Left hindlimb (tissue), 1 donor: ENCODE measurements around the gene RNF225.
"Not testable (repeated sequence)": the region's sequence is repeated elsewhere in the genome, so short reads cannot be mapped to it uniquely, and the experiment has no call there.

Experiments
- DNase-seq: peaks from one replicate; pipeline ENCODE4 v3.0.0-alpha.2; 2018

Gene RNF225

DNA sequence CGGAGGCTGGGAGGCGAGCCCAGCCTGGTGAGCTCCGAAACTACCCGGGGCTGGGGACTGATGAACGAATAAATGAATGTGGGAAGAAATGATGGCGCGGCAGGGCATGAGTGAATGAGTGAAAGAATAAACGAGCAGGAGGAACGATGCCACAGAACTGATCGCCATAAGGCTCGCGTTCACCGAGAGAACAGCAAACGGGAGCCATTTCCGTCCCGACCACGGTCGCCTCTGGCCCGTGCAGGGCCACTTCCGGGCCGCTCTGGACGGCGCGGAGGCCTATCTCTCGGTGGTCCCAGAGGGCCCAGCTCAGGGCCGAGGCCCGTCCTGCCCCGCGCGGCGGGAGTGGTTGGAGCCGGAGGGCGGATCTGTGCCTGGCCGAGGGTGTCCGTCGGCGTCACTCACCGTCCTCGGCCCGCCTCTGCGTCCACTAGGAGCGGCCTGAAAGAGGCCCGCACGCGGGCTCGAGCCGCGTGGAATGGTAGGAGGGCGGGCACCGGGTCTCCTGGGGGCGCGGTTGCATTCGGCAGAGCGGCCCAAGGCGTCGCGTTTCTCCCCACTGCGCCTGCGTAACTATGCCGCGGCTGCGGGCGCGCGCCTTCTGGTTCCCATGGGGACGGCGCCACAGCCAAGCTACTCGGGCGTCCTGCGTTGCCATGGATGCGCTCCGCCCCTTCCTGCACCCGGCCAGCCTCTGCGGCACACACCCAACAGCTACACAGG lies 33.0 kb upstream of the RNF225 start, which contains the start of gene ZNF497:
TSS of gene ZNF497 (minus strand) at position 480 of the 723 bp plus-strand sequence. CDS start 5,116 bp downstream, outside the sequence.
- peak; percentile 97 for DNase-seq

- peak; percentile 23 for DNase-seq
Measured at GRCh38 chr19:58364146-58364545, 31.3 kb upstream of the RNF225 start.

DNA sequence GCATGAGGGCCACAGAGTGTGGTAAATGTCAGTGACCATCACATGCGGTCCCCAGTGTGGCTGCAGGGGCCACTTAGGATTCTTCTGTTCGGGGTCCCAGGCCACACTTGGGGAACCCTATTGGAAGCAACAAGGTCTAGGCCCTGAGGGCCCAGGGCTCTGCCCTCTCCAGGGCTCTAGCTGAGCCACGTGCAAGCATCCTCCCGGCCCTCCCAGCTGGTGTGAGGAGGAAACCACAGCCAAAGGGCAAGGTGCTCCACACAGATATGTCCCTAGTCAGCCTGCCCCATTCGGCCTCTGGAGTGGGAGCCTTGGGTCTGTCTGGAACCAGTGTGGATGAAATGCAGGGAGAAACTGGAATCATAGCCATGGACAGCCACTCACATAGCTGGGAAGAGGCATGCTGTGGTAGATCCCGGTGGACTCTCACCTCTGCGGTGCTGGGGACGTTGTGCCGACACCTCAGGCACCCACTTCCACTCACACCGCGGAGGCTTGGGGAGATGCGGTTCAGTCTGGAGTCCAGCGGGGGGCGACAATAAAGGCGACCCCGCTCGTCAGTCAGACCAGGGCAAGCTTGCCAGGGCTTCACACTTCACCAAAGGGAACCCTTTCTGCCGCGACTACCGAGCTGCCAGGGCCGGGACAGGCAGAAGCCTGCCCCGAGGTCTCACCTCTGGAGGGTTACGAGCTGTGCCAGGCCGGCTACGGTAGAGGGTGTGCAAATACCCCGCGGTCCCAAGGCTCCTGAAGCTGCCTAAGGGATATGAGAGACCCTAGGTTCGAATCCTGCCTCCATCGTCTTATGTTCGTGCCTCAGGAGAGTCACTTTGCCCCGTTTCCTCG lies 28.6 kb upstream of the RNF225 start:
- DNase-seq, result no peak

DNA sequence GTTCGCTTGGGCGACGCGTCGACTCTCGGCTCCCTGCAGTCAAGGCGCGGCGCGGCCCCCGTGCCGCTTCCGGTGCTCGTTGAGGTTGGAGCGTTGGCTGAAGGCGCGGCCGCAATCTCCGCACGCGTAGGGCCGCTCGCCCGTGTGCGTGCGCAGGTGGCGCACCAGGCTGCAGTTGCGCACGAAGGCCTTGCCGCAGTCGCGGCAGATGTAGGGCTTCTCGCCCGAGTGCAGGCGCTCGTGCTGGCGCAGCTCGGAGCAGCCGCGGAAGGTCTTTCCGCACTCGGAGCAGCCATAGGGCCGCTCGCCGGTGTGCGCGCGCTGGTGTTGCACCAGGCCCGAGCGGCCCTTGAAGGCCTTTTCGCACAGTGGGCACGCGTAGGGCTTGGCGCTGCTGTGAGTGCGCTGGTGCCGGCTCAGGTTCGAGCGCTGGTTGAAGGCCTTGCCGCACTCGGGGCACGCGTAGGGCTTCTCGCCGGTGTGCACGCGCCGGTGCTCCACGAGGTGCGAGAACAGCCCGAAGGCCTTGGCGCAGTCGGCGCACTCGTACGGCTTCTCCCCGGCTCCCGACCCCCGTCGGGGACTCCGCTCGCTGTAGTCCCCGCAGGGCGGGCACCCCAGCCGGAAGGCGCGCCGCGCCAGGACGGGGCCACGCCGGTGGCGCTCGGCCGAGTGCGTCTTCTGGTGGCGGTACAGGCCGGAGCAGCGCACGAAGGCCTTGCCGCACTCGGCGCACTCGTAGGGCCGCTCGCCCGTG lies 27.6 kb upstream of the RNF225 start:
- no peak for DNase-seq

DNA sequence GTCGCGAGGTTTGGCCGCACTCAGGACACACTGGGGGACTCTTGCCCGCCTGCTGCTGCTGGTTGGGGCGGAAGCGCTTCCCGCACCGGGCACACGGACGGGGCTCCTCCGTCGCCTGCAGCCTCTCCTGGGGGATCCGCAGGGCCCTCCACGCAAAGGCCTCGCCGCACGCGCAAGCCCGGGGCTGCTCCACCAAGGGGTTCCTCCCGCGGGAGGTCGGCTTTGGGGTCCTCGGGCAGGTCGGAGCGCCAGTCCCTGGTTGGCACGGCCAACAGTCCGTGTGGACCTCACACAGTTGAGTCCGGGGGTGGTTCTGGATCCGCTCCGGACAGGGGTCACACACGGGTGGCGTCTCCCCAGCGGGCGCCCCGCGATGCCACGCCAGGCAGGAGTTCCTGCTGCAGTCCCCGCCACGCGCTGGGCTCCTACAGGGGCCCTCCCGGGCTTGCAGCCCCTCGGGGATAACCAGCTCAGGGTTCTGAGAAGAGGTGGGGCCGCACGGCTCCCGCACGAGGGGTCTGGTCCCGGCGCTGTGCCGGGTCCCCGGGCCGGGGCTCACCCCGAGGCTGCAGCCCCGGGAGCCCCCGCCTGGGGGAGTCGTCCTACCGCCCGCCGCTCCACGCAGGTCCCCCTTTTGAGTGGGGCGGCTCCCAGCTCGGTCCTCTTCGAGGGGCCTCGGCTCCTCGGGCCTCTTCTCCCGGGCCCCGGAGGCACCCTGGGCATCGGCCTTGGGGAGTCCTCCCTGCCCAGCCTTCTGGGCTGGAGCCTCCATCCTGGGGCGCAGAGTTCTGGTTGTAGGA lies 26.7 kb upstream of the RNF225 start:
- no peak for DNase-seq

- DNase-seq, result peak; percentile 19
Measured at GRCh38 chr19:58372311-58373133, 22.9 kb upstream of the RNF225 start.

DNA sequence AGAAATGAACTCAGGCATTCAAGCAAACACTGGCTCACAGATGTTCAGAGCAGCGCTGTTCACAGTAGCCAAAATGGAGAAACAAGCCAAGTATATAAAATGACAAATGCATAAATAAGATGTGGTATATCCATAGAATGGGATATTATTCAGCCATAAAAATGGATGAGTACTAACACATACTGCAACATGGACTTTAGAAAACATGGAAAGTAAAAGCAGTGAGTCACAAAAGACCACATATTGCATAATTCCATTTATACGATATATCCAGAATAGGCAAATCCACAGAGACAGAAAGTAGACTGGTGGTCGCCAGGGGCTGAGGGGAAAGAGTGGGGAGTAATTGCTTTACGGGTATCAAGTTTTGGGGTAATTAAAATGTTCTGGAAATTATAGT lies 21.3 kb upstream of the RNF225 start:
- no peak for DNase-seq

- not testable (repeated sequence) for DNase-seq
Measured at GRCh38 chr19:58376724-58377123, 18.7 kb upstream of the RNF225 start.

DNA sequence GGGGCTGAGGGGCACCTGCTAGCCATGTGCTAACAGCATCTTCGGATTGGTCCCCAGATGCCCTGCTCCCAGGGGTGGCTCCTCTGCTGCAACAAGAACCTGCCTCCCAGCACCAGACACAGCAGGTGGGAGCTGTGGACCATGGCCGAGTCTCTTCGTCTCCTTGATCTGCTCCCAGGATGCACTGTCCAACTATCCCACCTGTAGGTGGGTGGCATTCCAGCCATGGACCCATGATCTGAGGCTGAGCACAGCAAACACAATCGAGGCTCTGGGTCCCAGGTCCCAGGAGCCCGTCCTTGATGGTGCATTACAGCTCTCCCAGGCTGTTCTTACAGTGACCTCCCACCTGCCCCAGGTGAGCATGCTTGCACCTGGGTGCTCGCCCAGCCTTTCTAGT lies 16.2 kb upstream of the RNF225 start:
- DNase-seq, result no peak

DNA sequence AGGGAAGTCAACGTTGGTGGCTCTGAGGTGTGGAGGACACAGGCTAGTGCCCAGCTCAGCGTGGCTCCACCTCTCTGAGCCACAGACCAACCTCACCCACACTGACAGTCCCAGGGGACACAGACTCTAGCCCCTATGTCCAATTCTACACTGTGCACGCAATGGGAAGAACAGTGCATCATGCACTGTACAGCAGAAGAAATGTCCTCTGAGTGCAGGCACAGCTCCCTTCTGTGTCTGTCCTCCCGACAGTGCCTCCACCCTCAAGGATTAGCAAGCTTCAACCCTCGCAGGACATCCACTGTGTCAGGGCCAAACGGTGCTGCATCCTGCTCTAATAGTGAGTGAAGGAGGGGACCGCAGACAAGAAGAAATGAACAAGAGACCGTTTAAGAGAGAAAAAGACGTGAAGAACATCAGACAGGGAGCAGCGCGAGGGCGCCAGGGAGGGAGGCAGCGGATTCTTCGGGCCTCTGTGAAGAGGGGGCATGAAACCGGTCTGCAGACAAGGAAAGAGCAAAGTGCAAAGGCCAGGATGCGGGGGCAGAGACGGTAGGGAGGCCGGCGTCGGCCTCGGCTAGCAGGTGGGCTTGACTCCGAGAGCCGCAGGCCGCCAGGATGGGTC lies 15.3 kb upstream of the RNF225 start:
- DNase-seq, result no peak

GRCh38 chr19:58380662-58381459 lies 14.6 kb upstream of the RNF225 start, which contains the start of gene ZNF837:
TSS of gene ZNF837 (minus strand) at chr19:58381030. CDS start at chr19:58369332, 11,698 bp downstream.
- peak; percentile 98 for DNase-seq

DNA sequence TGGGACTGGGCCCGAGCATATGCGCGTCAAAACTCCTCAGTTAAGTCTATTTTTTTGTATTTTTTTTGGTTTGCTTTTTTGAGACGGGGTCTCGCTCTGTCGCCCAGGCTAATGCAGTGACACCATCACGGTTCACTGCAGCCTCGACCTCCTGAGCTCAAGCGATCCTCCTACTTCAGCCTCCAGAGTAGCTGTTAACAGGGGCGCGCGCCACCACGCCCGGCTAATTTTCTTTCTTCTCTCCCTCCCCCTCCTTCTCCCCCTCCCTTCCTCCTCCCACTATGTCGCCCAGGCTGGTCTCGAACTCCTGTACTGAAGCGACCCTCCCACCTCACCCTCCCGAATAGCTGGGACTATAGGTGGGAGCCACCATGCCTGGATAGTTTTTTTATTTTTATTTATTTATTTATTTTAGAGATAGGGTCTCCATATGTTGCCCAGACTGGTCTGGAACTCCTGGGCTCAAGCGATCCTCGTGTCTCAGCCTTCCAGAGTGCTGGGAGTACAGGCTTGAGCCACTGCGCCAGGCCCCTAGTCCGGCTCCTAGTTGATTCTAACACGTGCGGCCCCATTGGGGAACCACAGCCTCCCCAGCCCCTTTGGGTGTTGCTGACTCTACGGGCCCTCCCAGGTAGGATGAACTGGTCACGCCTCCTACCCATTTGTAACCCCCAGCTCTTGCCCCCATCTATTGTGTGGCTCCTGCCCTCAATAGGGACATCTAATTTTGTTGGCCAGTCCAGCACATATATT lies 13.8 kb upstream of the RNF225 start:
- DNase-seq, result peak; percentile 12

DNA sequence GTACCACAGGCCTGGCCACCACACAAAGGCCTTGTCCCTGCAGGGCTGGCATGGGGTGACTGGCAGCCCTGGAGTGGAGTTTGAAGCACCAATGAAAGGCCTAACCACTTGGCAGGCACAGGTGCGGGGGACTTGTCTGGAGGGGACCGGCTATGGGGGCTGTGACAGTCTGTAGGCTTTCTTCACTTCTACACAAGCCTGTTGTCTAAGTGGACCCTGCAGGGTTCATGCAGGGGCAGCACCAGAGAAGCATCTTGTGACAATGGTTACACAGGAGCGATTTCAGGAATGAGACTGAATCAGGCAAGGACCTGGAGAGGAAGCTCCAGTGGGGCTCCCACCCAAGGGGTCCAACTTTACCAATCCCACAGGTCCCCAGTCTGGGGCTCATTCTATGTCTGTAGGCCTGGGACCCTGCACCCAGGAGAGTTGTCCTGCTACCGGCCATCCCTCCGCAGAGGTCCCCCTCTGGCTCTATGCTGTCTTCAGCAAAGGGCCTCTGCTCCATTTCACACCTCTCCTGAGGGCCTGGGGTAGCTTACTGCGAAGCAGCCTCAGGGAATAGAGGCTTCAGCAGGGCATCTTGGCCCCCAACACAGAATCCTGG lies 12.4 kb upstream of the RNF225 start:
- DNase-seq, result peak; percentile 13

GRCh38 chr19:58385313-58385890 lies 10.1 kb upstream of the RNF225 start:
- DNase-seq, result peak; percentile 31

DNA sequence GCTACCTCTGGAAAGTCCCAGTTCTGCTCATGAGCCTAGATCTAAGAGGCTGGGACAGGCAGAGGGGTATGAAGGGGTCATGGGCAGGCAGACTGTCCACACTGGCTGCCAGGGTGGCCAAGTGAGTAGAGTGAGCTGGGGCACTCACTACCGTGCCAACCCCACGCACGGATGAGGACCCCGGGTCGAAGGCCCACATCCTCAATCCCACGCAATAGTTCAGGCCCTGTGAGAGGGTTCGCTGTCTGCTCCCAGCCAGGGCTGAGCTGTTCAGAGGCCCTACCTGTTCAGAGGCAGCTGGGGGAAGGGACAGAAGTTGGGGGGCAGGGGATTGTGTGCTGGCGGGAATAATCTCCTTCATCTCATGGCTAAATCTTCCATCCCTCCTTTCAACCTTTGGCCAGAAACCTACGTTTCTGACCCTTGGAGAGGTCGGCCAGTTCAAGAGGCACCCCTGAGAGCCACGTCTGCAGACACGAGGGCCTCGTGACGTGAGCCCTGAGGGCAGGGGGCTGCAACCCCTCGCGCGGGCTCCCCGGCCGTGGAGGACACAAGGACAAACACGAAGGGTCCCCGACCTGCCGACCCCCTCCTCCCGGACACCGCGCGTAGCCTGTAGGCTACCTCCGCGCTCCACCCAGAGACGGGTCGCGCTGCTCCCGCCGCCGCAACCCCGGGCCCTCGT lies 9.4 kb upstream of the RNF225 start:
- peak; percentile 37 for DNase-seq

- DNase-seq, result peak; percentile 97
Measured at GRCh38 chr19:58386576-58387337, 8.7 kb upstream of the RNF225 start, which contains the start of gene RPS5. TSS of gene RPS5 (plus strand) at chr19:58387269. CDS start at chr19:58388138, 869 bp downstream.
